Mesenchymal stem cell (in vitro differentiated cells and primary cell): ENCODE data around the gene MAN2A1.
A peak's percentile ranks its signal among the peaks of the same experiment; 100 is the strongest.

Experiments
- DNase-seq: peaks from one replicate; pipeline ENCODE4 v3.0.0-alpha.2; 2013
- H2AFZ ChIP-seq: one replicate; pipeline ENCODE4 v1.6.1; 2013; ENCODE audit warnings: low read depth, mild to moderate bottlenecking, control low read depth, inconsistent platforms, low read length, moderate library complexity
- H2AK5ac ChIP-seq: 2 replicates; pipeline ENCODE4 v1.6.1; 2013; ENCODE audit warnings: low read length, moderate library complexity, mild to moderate bottlenecking, inconsistent platforms; ENCODE audit not compliant: severe bottlenecking
- H2BK120ac ChIP-seq: one replicate; pipeline ENCODE4 v1.6.1; 2013; ENCODE audit warnings: low read depth, mild to moderate bottlenecking, inconsistent platforms, low read length, moderate library complexity
- H2BK12ac ChIP-seq, 2 experiments: one replicate each; pipeline ENCODE4 v1.6.1; 2013; ENCODE audit warnings: inconsistent platforms in 2 of 2, low read length in 2 of 2, mild to moderate bottlenecking in 2 of 2, moderate library complexity in 2 of 2, control low read depth in 1 of 2
- H2BK15ac ChIP-seq: one replicate; pipeline ENCODE4 v1.6.1; 2013; ENCODE audit warnings: mild to moderate bottlenecking, low read depth, inconsistent platforms; ENCODE audit not compliant: poor library complexity, severe bottlenecking
- H2BK5ac ChIP-seq: 2 replicates; pipeline ENCODE4 v1.6.1; 2013; ENCODE audit warnings: low read depth, mild to moderate bottlenecking, low read length, control low read depth, inconsistent platforms; ENCODE audit not compliant: poor library complexity, severe bottlenecking
- H3K14ac ChIP-seq, 2 experiments: one replicate each; pipeline ENCODE4 v1.6.1; 2013; ENCODE audit warnings: inconsistent platforms in 2 of 2, low read length in 2 of 2, control low read depth in 1 of 2, mild to moderate bottlenecking in 1 of 2, moderate library complexity in 1 of 2
- H3K18ac ChIP-seq, 2 experiments: one replicate each; pipeline ENCODE4 v1.6.1; 2013; ENCODE audit warnings: inconsistent platforms in 2 of 2, low read length in 2 of 2, control low read depth in 1 of 2, low read depth in 1 of 2, mild to moderate bottlenecking in 1 of 2
- H3K23ac ChIP-seq, 2 experiments: one replicate each; pipeline ENCODE4 v1.6.1; 2013; ENCODE audit warnings: inconsistent platforms in 2 of 2, low read length in 2 of 2, mild to moderate bottlenecking in 2 of 2, moderate library complexity in 2 of 2, control low read depth in 1 of 2
- H3K27ac ChIP-seq: 2 replicates; pipeline ENCODE4 v1.5.1; 2013; ENCODE audit warnings: mild to moderate bottlenecking, moderate library complexity, low read length, control low read depth, inconsistent platforms; ENCODE audit not compliant: poor library complexity, severe bottlenecking
- H3K27me3 ChIP-seq, 2 experiments: 2 replicates each; pipeline versions ENCODE4 v1.6.1 to v1.7.0; 2013; ENCODE audit warnings: low read length in 2 of 2, mild to moderate bottlenecking in 2 of 2, moderate library complexity in 2 of 2, control low read depth in 1 of 2, inconsistent platforms in 1 of 2; ENCODE audit not compliant: control insufficient read depth in 1 of 2, insufficient read depth in 1 of 2
- H3K36me3 ChIP-seq, 2 experiments: 2 replicates each; pipeline versions ENCODE4 v1.6.1 to v1.7.0; 2013; ENCODE audit warnings: low read length in 2 of 2, control low read depth in 1 of 2, inconsistent platforms in 1 of 2, low read depth in 1 of 2, mild to moderate bottlenecking in 1 of 2; ENCODE audit not compliant: insufficient read depth in 2 of 2, control insufficient read depth in 1 of 2
- H3K4ac ChIP-seq, 2 experiments: one replicate each; pipeline ENCODE4 v1.6.1; 2013; ENCODE audit warnings: inconsistent platforms in 2 of 2, low read length in 2 of 2, mild to moderate bottlenecking in 2 of 2, moderate library complexity in 2 of 2, control low read depth in 1 of 2, low read depth in 1 of 2
- H3K4me1 ChIP-seq: 2 replicates; pipeline ENCODE4 v1.6.1; 2013; ENCODE audit warnings: low read depth, low read length, control low read depth; ENCODE audit not compliant: control insufficient read depth, insufficient read depth
- H3K4me2 ChIP-seq: 2 replicates; pipeline ENCODE4 v1.6.1; 2013; ENCODE audit warnings: low read length, mild to moderate bottlenecking, inconsistent platforms; ENCODE audit not compliant: poor library complexity, severe bottlenecking
- H3K4me3 ChIP-seq, 2 experiments: 2 replicates each; pipeline versions ENCODE4 v1.5.1 to v1.7.0; 2013; ENCODE audit warnings: low read length in 2 of 2, mild to moderate bottlenecking in 2 of 2, control low read depth in 1 of 2, low read depth in 1 of 2; ENCODE audit not compliant: insufficient read depth in 1 of 2
- H3K79me1 ChIP-seq: replicated peaks from 2 replicates; pipeline ENCODE4 v1.6.1; 2013; ENCODE audit warnings: mild to moderate bottlenecking, control low read depth, low read length, inconsistent platforms; ENCODE audit not compliant: poor library complexity, severe bottlenecking
- H3K9ac ChIP-seq: 2 replicates; pipeline ENCODE4 v1.7.0; 2013; ENCODE audit warnings: mild to moderate bottlenecking, low read length, moderate library complexity
- H3K9me3 ChIP-seq: 2 replicates; pipeline ENCODE4 v1.7.0; 2013; ENCODE audit warnings: mild to moderate bottlenecking, low read length; ENCODE audit not compliant: control insufficient read depth
- H4K8ac ChIP-seq: one replicate; pipeline ENCODE4 v1.6.1; 2013; ENCODE audit warnings: inconsistent platforms, mild to moderate bottlenecking, low read length, moderate library complexity
- H4K91ac ChIP-seq: one replicate; pipeline ENCODE4 v1.6.1; 2013; ENCODE audit warnings: mild to moderate bottlenecking, low read length, inconsistent platforms
- WGBS: methylation state at CpG from one replicate; pipeline ENCODE4 v1.1.7; 2013; ENCODE audit warnings: mixed read lengths; 5-methylcytosine and 5-hydroxymethylcytosine counted together

MAN2A1 gene

GRCh38 chr5:109714592-109714991 is 24.9 kb downstream of the MAN2A1 start:
- Histone ChIP-seq H2AK5ac (no peak overlapping the region), H3K4me2 (no peak overlapping the region), H2AFZ (no peak overlapping the region), H3K18ac (peak overlapping the region in 1 of 2 experiments; percentile 24), H2BK120ac (no peak overlapping the region), H4K91ac (no peak overlapping the region), H3K36me3 (peaks cover 0 to 32% of the 10 kb centered on the region in 2 experiments), H3K79me1 (peaks cover 10% of the 10 kb centered on the region), H3K4ac (no peak overlapping the region), H3K4me3 (no peak overlapping the region), H2BK5ac (no peak overlapping the region), H3K23ac (no peak overlapping the region), H3K27me3 (no peaks in the 10 kb centered on the region), H3K4me1 (no peaks in the 10 kb centered on the region), H4K8ac (no peak overlapping the region), H2BK15ac (no peak overlapping the region), H2BK12ac (no peak overlapping the region), H3K14ac (no peak overlapping the region), H3K9ac (no peak overlapping the region), H3K27ac (no peak overlapping the region), H3K9me3 (no peaks in the 10 kb centered on the region)
- no peak for DNase-seq
- 82% methylated on average over 3 of the region's 3 CpGs for WGBS

- no peak overlapping the region for H3K4me3 ChIP-seq
- no peak for DNase-seq
- peaks cover 0 to 41% of the 10 kb centered on the region in 2 experiments for H3K36me3 ChIP-seq
- no peak overlapping the region for H3K4me2 ChIP-seq
- no peak overlapping the region for H2BK120ac ChIP-seq
- H2AK5ac ChIP-seq: no peak overlapping the region
- H3K27ac ChIP-seq: no peak overlapping the region
- WGBS: 99% methylated on average over 3 of the region's 3 CpGs
- no peak overlapping the region for H4K91ac ChIP-seq
- H4K8ac ChIP-seq: no peak overlapping the region
- no peaks in the 10 kb centered on the region for H3K9me3 ChIP-seq
- no peaks in the 10 kb centered on the region for H3K27me3 ChIP-seq
- no peak overlapping the region for H3K14ac ChIP-seq
- no peak overlapping the region for H3K4ac ChIP-seq
- H3K9ac ChIP-seq: no peak overlapping the region
- H3K23ac ChIP-seq: no peak overlapping the region
- H3K79me1 ChIP-seq: peaks cover 13% of the 10 kb centered on the region
- no peak overlapping the region for H2AFZ ChIP-seq
- no peak overlapping the region for H2BK12ac ChIP-seq
- H2BK5ac ChIP-seq: no peak overlapping the region
- H3K4me1 ChIP-seq: no peaks in the 10 kb centered on the region
- H2BK15ac ChIP-seq: no peak overlapping the region
- no peak overlapping the region for H3K18ac ChIP-seq
Observed at GRCh38 chr5:109718216-109718615, 28.5 kb downstream of the MAN2A1 start.

GRCh38 chr5:109718632-109719031 is 28.9 kb downstream of the MAN2A1 start:
- 85% methylated on average over 3 of the region's 4 CpGs for WGBS

GRCh38 chr5:109719978-109720377 is 30.3 kb downstream of the MAN2A1 start:
- Histone ChIP-seq H2AK5ac (no peak overlapping the region), H3K79me1 (peaks cover 8% of the 10 kb centered on the region), H3K36me3 (peaks cover 0 to 41% of the 10 kb centered on the region in 2 experiments), H3K23ac (no peak overlapping the region), H4K8ac (no peak overlapping the region), H3K27ac (no peak overlapping the region), H3K4me1 (no peaks in the 10 kb centered on the region), H3K9me3 (no peaks in the 10 kb centered on the region), H3K14ac (no peak overlapping the region), H2AFZ (no peak overlapping the region), H3K4me2 (no peak overlapping the region), H2BK120ac (no peak overlapping the region), H2BK15ac (no peak overlapping the region), H3K27me3 (no peaks in the 10 kb centered on the region), H3K4ac (no peak overlapping the region), H3K18ac (no peak overlapping the region), H4K91ac (no peak overlapping the region), H2BK5ac (no peak overlapping the region), H3K4me3 (no peak overlapping the region), H3K9ac (no peak overlapping the region), H2BK12ac (no peak overlapping the region)
- DNase-seq: no peak

More at GRCh38 chr5:109718632-109719031, 28.9 kb downstream of the MAN2A1 start:
- Histone ChIP-seq H3K36me3 (peaks cover 0 to 41% of the 10 kb centered on the region in 2 experiments), H3K18ac (no peak overlapping the region), H3K23ac (no peak overlapping the region), H3K4me1 (no peaks in the 10 kb centered on the region), H4K8ac (no peak overlapping the region), H2BK120ac (no peak overlapping the region), H3K9ac (no peak overlapping the region), H3K4me3 (no peak overlapping the region), H2AK5ac (no peak overlapping the region), H3K4me2 (no peak overlapping the region), H2AFZ (no peak overlapping the region), H2BK15ac (no peak overlapping the region), H4K91ac (no peak overlapping the region), H3K79me1 (peaks cover 13% of the 10 kb centered on the region), H3K27me3 (no peaks in the 10 kb centered on the region), H3K9me3 (no peaks in the 10 kb centered on the region), H3K27ac (no peak overlapping the region), H2BK5ac (no peak overlapping the region), H2BK12ac (no peak overlapping the region), H3K14ac (no peak overlapping the region), H3K4ac (no peak overlapping the region)
- no peak for DNase-seq
